Jurkat, Clone E6-1 (cell line): ENCODE results near the gene ZWINT. TPM values are rescaled to one million over a fixed set of nuclear protein-coding genes. Genes with fewer than 3 reads are reported as not detected.

Experiments
- DNase-seq: peaks from one replicate; pipeline ENCODE4 v3.0.0-alpha.2; 2011; ENCODE audit warnings: low read depth, low spot score
- H3K4me3 ChIP-seq: 2 replicates; pipeline ENCODE4 v1.5.1; 2011; ENCODE audit warnings: mild to moderate bottlenecking, low read length, control low read depth, moderate library complexity
- polyA plus RNA-seq: library from polyadenylated mRNA; unstranded; fragments of >200 nt; gene quantifications from one replicate; pipeline ENCODE4 v1.2.1, GENCODE V29; 2012; ENCODE audit warnings: missing spikeins; ENCODE audit not compliant: insufficient read length, insufficient read depth

ZWINT gene
- polyA plus RNA-seq, result 288 TPM

- peak; percentile 94 for DNase-seq
- H3K4me3 ChIP-seq, result peak within 1 kb of the TSS; percentile 100
These were observed at the start of gene ZWINT for GRCh38 chr10:56360967-56361612. ZWINT (minus strand) TSS chr10:56361259; CDS start chr10:56361236, 23 bp downstream.

GRCh38 chr10:56383806-56384205 lies 22.7 kb upstream of the ZWINT start:
- DNase-seq, result no peak
- no peak overlapping the region for H3K4me3 ChIP-seq

- no peak for DNase-seq
- no peak overlapping the region for H3K4me3 ChIP-seq
These were observed 9.4 kb upstream of the ZWINT start for GRCh38 chr10:56370217-56371113.

- DNase-seq, result no peak
- H3K4me3 ChIP-seq, result peak overlapping the region; percentile 100
These were observed 484 bp downstream of the ZWINT start for GRCh38 chr10:56360583-56360966.

- no peak for DNase-seq
- peak overlapping the region; percentile 100 for H3K4me3 ChIP-seq
These were observed 1.2 kb downstream of the ZWINT start for GRCh38 chr10:56359837-56360236.

GRCh38 chr10:56357018-56357417 lies 4.0 kb downstream of the ZWINT start:
- H3K4me3 ChIP-seq, result no peak overlapping the region
- DNase-seq, result no peak

GRCh38 chr10:56351909-56352630 lies 9.0 kb downstream of the ZWINT start:
- DNase-seq, result no peak
- H3K4me3 ChIP-seq, result no peak overlapping the region

- DNase-seq, result no peak
These were observed 11.4 kb downstream of the ZWINT start for GRCh38 chr10:56349611-56350010.

GRCh38 chr10:56348101-56348500 lies 13.0 kb downstream of the ZWINT start:
- no peak overlapping the region for H3K4me3 ChIP-seq
- no peak for DNase-seq

More at GRCh38 chr10:56349611-56350010, 11.4 kb downstream of the ZWINT start:
- H3K4me3 ChIP-seq, result no peak overlapping the region

GRCh38 chr10:56346845-56347415 lies 14.1 kb downstream of the ZWINT start:
- no peak for DNase-seq
- no peak overlapping the region for H3K4me3 ChIP-seq

- H3K4me3 ChIP-seq, result no peak overlapping the region
- DNase-seq, result no peak
These were observed 19.4 kb downstream of the ZWINT start for GRCh38 chr10:56341612-56342011.

GRCh38 chr10:56329961-56330360 lies 31.1 kb downstream of the ZWINT start:
- no peak for DNase-seq
- no peak overlapping the region for H3K4me3 ChIP-seq

GRCh38 chr10:56327118-56327517 lies 33.9 kb downstream of the ZWINT start:
- H3K4me3 ChIP-seq, result no peak overlapping the region
- DNase-seq, result no peak

GRCh38 chr10:56319386-56319785 lies 41.7 kb downstream of the ZWINT start:
- DNase-seq, result no peak

GRCh38 chr10:56318816-56319215 lies 42.2 kb downstream of the ZWINT start:
- no peak overlapping the region for H3K4me3 ChIP-seq
- DNase-seq, result no peak

More at GRCh38 chr10:56319386-56319785, 41.7 kb downstream of the ZWINT start:
- H3K4me3 ChIP-seq, result no peak overlapping the region

- no peak overlapping the region for H3K4me3 ChIP-seq
- no peak for DNase-seq
These were observed 43.5 kb downstream of the ZWINT start for GRCh38 chr10:56317603-56318002.

GRCh38 chr10:56316603-56317002 lies 44.5 kb downstream of the ZWINT start:
- DNase-seq, result no peak
- no peak overlapping the region for H3K4me3 ChIP-seq
